Astrocyte of the cerebellum (primary cell): ENCODE results near the gene SCYGR3.

Source experiments
- DNase-seq: peaks from one replicate; pipeline ENCODE4 v3.0.0-alpha.2; 2011; ENCODE audit warnings: low read depth
- H3K4me3 ChIP-seq: 2 replicates; pipeline ENCODE4 v1.5.1; 2011; ENCODE audit warnings: mild to moderate bottlenecking, low read depth, low read length, moderate library complexity
- in situ Hi-C: cut with HindIII; loops from 2 replicates; pipeline ENCODE4 v1.10.0; 2017; ENCODE audit warnings: low sequenced_read_pairs
- TF ChIP-seq, protein P1 (sequence below): IDR thresholded peaks from 2 replicates; pipeline ENCODE4 v1.5.1; 2012; ENCODE audit warnings: low read length, low read depth, moderate library complexity, mild to moderate bottlenecking; ENCODE audit errors: missing control alignments

Gene SCYGR3

DNA sequence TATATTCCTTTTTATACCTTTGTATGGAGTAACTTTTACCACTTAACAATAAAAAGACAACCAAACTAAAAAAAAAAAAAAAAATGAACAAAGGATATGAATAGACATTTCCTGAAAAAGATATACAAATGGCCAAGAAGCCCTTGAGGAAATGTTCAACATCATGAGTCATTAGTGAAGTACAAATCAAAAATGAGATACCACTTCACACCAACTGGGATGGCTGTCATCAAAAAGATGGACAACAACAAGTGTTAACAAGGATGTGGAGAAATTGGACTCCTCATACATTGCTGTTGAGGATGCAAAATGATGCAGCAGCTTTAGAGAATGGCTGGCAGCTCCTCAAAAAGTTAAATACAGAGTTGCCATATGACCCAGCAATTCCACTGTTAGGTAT is 38.5 kb downstream of the SCYGR3 start:
- TF ChIP-seq, protein P1, sequence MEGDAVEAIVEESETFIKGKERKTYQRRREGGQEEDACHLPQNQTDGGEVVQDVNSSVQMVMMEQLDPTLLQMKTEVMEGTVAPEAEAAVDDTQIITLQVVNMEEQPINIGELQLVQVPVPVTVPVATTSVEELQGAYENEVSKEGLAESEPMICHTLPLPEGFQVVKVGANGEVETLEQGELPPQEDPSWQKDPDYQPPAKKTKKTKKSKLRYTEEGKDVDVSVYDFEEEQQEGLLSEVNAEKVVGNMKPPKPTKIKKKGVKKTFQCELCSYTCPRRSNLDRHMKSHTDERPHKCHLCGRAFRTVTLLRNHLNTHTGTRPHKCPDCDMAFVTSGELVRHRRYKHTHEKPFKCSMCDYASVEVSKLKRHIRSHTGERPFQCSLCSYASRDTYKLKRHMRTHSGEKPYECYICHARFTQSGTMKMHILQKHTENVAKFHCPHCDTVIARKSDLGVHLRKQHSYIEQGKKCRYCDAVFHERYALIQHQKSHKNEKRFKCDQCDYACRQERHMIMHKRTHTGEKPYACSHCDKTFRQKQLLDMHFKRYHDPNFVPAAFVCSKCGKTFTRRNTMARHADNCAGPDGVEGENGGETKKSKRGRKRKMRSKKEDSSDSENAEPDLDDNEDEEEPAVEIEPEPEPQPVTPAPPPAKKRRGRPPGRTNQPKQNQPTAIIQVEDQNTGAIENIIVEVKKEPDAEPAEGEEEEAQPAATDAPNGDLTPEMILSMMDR, result no peak
- in situ Hi-C loops, result no loop called here
- no peak for DNase-seq
- H3K4me3 ChIP-seq, result no peak overlapping the region

DNA sequence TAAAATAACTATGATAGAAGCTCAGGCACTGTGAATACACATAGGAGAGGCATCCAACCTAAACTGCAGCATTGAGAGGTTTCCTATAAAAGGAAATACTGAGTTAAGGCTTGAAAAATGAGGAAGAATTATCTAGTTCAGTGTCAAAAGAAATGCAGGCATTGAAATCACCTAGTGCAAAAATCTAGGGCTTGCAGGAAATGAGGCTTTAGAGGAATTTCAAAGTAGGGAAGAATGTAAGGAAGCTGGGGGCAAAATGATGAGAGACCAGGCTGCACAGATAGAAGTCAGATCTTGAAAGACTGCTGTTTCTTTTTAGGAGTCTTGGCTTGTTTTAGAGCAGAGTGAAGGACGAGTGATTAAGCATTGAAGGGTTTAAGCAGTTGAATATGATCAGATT is 44.0 kb downstream of the SCYGR3 start:
- TF ChIP-seq, protein P1, result no peak
- in situ Hi-C loops, result no loop called here
- H3K4me3 ChIP-seq, result no peak overlapping the region
- DNase-seq, result no peak

DNA sequence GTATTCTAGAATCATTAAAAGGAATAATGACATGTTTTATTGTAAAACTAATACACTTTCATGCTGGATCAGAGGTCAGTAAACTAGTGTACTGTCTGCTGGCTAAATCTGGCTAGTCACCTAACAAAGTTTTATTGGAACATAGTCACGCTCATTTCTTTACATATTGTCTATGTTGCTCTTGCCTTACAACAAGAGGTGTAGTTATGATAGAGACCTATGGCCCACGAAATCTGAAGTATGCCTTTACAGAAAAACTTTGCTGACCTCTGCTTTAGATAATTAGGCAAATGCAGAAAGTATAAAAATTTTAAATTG is 45.8 kb downstream of the SCYGR3 start:
- in situ Hi-C loops, result no loop called here
- TF ChIP-seq, protein P1, result no peak
- DNase-seq, result no peak
- H3K4me3 ChIP-seq, result no peak overlapping the region

DNA sequence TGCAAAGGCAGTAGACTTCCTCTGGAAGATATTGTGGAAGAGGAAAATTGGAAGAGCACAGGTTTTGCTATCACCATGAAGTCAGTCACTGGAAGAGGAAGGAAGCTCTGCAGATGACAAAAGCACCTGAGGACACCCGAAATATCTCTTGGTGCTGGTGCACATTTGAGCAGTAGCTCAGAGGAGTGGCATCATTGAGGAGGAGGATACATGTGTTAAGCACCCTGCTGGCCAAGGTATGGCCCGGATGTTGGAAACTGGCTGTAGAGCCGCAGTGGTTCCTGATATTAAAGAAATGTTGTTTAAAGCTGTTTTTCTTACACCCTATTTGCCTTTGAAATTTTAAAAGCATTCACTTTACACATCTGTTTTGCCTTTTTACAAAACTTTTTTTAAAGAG is 48.6 kb downstream of the SCYGR3 start:
- no peak for DNase-seq
- TF ChIP-seq, protein P1, result no peak
- H3K4me3 ChIP-seq, result no peak overlapping the region
- in situ Hi-C loops, result no loop called here

DNA sequence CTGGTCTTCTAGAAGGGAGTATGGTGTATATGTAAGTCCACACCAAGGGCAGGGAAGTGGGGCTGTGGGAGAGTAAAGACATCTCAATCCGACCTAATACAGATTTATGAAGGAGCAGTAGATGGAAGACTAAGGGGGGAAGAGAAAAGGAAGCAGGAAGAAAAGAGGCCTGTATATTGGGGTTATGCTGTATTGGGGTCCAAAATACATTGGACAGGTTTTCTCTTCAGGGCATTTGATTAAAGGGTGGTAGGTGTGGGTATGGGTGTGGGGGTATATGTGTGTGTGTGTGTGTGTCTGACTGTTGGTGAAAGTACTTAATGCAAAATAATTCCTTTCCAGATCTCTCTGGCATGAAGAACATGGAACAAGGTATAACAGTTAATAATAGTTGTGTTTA is 49.6 kb downstream of the SCYGR3 start:
- TF ChIP-seq, protein P1, result no peak
- DNase-seq, result no peak
- in situ Hi-C loops, result no loop called here
- H3K4me3 ChIP-seq, result no peak overlapping the region
